GM19328 (cell line): ENCODE results near the gene SKAP2.
"Not testable (repeated sequence)": the region's sequence is repeated elsewhere in the genome, so short reads cannot be mapped to it uniquely, and the experiment has no call there.

Experiments
- ATAC-seq: cut with Tn5 transposase; IDR thresholded peaks from one replicate; pipeline ENCODE4 v1.9.1; 2021; ENCODE audit warnings: mild to moderate bottlenecking, moderate library complexity; ENCODE audit not compliant: unreplicated experiment

Gene SKAP2

DNA sequence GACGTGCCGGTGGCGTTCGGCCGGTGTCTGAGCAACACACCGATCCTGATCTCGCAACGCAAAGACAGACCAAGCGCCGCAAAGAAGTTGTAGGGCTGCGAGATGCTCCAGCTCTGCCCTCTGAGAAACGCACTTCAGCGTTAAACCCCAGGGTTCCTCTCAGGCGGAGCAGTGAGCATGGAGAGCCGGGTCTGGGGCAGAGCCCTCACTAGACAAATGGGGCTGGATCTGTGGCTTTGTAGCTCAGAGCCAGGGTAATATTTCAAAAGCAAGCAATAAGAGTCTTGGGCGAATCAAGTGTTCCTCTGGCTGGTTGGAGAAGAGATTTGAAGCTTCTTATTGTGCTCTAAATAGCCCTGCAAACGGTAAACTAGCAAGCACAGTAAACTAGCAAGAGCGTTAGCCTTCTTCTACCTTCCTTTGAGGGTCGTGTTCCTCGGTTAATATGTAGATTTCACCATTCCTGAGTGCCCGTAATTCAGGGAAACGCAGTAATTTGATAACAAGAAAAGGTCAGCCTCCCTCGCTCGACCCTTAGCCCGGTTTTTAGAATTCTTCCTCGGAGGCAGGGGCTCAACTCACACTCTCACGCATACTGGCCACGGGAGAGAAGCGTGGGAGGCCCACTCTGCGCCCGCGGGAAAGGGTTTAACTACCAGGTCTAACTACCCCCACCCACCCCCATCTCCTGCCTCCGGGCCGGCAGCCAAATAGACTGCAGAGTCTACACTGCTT, 6.7 kb downstream of the SKAP2 start:
- no peak for ATAC-seq

DNA sequence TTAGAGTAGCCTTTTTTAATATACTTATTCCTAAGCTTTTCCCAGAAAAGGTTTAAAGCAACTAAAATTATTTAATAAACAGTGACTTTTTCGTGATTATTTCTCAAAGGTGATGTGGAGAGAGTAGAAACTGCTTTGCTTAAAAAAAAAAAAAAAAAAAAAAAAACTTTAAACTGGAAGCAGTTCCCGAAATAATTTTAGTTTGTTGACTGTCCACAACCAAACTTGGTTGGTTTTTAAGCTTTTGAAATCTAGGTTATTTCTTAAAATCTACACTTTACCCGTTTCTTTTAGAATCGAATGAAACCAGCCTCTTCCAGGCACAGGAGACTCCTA, 7.3 kb downstream of the SKAP2 start:
- no peak for ATAC-seq

DNA sequence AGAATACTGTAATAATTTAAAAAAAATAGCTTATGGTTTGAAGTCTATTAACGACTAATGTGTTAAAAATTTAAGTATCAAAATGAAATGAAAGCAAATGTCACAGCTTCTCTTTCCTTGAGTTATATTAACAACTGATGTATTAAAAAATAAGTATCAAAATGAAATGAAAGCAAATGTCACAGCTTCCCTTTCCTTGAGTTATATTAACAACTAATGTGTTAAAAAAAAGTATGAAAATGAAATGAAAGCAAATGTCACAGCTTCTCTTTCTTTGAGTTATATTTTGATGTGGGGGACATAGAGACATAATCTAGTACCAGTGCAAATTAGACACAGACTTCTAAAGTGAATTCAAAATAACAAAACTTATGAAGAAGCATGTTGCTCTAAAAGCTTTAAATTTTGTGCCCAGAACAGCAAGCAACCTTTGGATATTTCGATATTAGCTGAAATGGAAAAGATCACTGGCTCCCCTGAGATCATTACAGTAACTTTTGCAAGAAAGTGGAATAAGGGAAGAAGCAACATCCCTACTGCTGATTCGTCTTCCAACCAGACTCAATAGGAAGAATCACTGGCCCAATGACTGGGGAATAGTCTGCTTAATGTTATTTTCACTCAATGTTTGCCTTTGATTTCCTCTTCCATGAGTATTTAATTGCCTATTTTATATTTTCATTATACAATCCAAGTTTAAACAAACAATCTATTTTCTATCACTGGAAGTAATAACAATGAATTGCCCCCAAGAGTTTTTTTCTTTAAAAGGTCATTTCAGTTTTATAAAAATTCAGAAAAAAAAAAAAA, 8.0 kb downstream of the SKAP2 start:
- ATAC-seq: no peak

DNA sequence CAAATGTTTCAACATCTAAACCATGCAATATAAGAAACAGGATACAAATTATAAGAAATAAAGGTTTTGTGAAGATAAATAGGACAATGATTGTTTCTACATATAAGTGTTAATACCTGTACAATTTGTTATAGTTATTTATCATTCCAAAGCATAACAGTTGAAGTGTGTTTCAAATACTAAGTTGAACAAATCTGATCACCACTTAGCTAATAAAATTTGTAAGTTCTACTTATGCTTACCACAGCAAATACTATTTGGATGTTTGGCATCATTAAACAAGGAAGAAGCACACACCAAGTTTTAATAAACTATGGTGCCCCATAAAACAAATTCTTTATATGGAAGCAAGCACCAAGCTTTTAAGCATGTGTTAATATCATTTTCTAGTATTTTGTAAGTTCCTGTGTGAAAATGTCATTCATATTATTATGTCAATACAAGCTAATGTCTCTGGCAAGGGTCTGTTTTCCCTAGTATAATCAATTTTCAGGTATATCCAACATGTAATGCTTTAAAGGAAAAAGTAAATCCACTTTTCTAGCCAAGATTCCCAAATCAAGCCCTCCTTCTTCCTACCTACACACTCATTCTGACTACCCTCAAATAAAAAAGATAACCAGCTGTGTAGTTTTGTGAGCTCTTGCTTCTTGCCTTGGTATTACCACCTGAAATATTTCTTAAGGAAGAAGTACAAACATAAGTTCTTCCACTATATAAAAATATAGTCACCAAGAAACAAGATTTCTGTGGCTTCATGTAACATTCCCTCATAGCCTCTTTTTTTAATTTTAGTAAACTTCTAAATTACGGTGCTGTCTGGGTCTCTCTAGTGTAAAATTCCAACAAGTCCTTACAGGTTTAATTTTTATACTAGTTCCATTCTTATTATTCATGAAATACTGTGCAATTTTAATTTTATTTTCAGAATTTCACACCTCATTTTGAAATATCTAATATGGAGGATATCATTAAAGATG, 9.2 kb downstream of the SKAP2 start:
- ATAC-seq: no peak

DNA sequence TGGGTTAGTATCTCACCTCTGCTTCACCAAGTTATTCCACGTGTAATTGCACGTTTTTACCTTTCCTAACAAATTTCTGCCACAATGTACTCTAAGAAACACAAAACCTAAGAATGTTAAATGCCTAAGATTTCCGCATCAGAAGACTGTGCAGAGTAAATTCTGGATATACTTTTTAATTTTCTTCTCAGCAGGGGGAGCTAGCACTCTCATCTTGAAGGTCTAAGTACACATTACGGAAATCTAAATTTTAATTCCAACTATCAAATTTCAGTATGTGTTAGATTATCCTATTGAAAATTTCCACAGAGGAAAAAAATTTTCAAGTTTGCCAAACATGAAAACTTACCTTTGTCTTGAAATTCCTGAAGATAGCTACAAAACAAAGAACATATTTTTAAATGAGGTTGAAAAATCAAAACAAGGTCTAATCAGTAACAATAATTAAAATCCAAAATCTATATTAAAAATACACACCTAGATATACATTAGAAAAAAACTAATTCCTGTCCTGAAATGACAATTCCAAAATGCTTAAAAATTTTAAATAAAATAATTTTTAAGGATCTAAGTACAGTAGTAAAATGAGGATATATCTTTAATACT, 10.5 kb downstream of the SKAP2 start:
- ATAC-seq: no peak

DNA sequence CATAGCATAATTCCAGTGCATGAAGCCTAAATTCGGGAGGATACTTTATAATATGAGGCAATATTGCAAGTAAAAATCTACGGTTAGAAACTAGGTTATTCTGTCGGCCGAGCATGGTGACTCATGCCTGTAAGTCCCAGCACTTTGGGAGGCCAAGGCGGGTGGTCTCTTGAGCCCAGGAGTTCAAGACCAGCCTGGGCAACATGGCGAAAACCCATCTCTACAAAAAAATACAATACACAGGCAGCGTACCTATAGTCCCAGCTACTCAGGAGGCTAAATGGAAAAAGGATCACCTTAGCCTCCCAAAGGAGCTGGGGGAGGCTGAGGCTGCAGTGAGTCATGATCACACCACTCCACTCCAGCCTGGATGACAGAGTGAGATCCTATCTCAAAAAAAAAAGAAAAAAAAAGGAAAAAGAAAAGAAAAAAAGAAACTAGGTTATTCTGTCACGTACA, 14.2 kb downstream of the SKAP2 start:
- no peak for ATAC-seq

DNA sequence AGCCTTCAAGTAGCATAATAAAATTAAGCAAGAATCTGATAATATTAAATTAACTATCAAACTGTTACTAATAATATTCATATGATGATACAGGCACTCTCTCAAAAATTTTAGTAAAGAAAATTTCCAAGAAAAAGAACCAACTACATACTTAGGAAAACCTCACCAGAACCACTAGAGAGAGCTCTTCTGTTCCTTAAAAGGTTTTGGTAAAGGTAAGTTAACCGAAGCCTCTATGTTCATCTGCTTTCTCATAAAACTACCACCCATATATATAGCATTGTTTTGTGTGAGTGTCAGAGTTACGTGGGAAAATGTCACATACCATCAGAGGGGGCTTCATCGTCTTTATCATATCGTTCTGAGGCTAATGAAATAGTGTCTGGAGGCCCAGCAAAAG, 20.7 kb downstream of the SKAP2 start:
- no peak for ATAC-seq

DNA sequence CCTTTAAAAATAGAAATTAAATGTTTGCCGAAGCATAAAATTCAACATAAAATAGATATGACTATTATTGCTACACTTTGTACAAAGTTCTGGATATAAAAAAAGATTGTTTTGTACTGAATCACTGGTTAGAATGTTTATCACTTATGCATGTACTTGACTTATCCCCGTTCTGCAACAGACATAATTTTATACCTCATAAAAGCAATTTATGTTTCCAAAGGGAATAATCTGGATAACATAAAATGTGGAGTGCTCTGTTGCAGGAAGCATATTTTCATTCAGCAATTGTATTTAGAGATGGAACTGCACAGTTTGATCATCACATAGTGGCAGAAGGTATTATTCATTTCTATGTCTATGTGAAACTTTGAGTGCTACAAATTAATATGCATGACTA, 21.5 kb downstream of the SKAP2 start:
- no peak for ATAC-seq

DNA sequence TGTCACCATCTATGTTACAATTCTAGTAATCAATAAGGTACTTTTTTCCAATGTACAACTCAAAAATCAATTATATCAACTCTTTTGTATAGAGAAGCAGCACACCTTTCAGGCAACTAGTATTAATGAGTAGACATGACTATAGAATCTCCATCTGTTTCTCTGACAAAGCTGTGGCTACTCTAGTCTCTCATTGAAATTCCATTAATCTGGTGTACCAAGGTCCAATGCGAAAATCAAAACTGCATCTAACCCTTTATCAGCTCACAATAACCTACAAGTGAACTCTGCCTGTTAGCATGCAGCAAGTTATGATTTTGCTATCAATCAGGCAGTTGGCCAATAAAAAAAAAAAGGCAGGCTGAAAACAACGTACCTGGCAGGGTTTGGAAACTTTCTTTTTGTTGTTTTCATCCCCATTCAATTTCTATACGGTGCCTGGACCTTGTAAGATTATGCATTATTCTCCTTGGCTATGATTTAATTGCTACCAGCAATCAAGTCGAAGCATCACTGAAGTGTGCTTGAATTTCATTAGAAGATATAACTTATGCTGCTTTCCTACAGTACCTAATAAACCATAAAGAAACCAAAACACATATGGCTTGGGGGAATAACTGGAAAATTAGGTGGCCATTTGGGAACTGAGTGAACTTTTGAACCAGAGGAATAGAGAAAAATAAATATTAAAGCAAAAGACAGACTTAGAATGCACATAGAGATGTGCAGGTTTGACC, 23.2 kb downstream of the SKAP2 start:
- no peak for ATAC-seq

DNA sequence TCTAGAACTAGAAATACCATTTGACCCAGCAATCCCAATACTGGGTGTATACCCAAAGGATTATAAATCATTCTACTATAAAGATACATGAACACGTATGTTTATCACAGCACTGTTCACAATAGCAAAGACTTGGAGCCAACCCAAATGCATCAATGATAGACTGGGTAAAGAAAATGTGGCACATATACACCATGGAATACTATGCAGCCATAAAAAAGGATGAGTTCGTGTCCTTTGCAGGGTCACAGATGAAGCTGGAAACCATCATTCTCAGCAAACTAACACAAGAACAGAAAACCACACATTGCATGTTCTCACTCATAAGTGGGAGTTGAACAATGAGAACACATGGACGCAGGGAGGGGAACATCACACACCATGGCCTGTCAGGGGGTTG, 27.6 kb downstream of the SKAP2 start:
- ATAC-seq: not testable (repeated sequence)

DNA sequence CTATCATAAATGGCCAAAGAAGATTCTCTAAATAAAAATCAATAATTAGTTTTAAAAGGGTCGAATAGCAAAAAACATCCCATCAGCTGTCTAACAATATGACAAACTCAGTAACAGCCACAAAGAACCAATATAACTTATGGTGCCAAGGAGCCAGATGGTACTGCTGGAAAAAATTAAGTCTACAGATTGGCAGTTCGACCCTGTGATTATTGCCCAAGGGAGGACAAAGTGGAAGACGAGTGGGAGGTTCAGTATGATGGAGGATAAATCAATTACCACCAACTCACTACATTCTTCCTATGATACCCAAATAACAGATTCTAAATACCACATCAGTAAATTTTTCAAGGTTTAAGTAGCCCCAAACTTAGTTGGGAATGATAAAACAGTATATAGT, 49.0 kb downstream of the SKAP2 start:
- ATAC-seq: no peak

DNA sequence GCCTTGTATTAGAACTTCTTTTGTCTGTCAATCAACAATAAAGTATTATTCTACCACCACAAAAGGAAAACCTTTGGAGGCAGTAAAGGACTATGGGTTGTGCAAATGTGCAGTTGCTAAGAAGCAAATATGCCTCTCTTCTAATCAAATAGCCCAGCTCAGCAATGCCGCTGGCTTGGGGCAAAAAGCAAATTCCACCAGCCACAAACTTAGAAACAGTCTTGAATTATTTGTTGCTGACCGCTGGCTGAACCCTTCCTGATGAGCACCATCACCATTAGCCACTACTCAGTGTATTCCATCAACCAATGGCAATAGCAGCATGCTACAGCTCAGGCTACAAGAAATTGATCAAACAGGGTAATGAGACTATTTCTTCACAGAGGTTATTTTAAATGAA, 51.0 kb downstream of the SKAP2 start:
- no peak for ATAC-seq

DNA sequence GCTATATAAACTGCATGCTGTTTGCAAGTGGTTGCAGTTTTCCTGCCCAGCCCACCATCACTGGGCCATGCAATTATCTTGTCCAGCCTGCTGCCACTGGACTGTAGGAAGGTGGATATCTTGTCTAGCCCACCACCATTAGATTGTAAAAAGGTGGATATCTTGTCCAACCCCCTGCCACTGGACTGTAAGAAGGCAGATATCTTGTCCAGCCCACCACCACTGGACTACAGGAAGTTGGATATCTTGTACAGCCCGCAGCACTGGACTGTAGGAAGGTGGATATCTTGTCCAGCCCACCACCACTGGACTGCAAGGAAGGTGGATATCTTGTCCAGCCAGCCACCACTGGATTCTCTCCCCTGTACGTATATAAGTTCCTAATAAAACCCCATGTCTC, 69.8 kb downstream of the SKAP2 start:
- no peak for ATAC-seq

DNA sequence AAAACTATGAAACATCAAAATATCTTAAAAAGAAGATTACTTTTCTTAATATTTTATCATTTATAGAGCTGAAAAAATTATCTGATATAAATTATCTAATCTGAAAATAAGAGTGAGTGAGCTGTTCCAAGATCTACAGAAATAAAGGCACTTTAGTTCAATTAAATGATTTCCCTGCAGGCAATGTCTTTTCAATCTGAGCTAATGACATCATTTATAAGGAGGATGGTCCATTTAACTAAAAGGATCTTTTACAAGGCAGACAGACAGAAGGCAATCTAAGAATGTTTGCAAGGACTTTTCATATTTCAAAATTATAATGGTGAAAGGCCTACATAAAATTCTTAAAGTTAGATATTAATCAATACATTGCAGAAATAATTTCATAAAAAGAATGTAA, 71.8 kb downstream of the SKAP2 start:
- ATAC-seq: no peak

DNA sequence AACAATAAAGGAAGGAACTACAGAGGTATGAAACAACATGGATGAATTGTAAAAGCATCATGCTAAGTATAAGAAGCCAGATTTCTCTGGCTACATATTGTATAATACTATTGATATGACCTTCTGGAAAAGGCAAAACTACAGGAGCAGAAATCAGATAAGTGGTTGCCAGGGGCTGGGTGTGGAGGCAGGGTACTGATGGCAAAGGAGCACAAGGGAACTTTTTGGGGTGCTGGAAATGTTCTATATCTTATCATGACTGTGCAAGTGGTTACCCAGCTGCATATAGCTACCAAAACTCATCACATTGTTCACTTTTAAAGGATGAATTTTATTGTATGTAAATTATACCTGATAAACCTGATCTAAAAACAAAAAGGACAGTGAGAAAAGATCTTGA, 72.4 kb downstream of the SKAP2 start:
- ATAC-seq: no peak

DNA sequence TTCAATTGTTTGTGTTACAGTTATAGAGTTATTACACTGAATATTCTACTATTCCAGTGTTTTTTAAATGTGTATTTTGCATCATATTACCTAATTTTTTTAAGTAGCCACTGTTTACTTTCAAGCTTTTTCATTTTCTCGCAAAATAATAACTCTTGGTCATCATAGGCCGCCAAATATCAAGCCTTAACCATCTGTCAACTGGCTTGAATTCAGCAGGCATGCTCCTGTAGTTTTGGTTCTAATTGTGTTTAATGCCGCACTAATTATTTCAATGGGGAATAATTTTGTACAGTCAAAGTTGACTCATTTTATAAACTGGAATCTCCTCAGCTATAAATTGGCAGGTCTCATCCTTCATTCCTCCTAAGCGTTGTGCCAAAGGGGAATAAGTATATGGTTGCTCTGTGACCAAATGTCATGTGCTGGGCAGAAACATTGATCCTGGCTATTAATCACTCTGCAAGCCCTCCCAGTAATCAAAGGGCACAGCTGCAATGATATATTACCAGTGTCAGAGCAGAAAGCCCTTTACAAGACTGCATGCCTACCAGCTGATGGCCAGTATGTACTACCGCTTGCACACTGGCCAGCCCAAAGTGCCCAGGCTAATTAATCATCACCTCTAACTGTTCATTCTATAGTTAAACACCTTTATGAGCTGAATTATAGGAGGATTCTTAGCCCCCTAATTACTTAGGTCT, 74.8 kb downstream of the SKAP2 start:
- ATAC-seq: no peak

DNA sequence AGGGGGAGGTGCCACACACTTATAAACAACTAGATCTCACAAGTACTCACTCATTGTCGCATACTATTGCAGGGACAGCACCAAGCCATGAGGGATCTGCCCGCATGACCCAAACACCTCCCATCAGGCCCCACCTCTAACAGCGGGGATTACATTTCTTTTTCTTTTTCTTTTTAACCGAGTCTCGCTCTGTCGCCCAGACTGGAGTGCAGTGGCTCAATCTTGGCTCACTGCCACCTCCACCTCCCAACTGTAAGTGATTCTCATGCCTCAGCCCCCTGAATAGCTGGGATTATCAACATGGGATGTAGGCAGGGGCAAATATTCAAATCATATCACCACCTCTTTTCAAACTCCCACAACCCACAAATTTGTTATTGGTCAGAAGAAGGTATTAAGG, 76.7 kb downstream of the SKAP2 start:
- ATAC-seq: no peak

DNA sequence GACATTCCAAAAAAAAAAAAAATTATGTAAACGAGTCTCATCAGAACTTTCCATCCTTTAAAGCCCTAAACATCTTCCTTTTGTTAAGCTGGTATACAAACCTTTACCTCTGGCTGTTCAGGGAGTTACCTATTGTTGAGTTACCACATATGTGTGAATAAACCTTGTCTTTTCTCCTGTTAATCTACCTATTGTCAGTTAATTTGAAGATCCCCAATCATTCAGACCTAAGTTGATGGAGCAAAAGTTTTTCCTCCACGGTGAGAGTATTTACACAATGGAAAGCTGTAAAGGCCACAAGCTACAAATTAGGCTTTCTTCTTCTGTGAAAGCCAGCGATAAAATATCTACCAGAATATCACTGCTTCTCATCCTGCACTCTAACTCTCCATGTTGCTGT, 80.3 kb downstream of the SKAP2 start:
- no peak for ATAC-seq

DNA sequence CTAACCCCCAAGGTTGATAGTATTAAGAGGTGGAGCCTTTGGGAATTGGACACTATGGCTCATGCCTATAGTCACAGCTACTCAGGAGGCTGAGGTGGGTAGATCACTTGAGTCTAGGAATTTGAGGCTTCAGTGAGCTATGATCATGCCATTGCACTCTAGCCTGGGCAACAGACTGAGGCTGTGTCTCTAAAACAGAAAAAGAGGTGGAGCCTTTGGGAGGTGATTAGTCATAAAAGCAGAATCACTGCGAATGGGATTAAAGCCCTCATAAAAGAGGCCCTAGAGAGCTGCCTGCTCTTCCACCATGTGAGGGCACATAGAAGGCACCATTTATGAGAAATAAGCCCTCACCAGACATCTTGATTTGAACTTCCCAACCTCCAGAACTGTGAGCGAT, 81.9 kb downstream of the SKAP2 start:
- no peak for ATAC-seq
